NCI-H187 treated with DMSO at 0.1 percent for 48 hours (cell line): ENCODE data around the gene CCDC183.
A peak's percentile ranks its signal among the peaks of the same experiment; 100 is the strongest.
"Not testable (repeated sequence)": the region's sequence is repeated elsewhere in the genome, so short reads cannot be mapped to it uniquely, and the experiment has no call there.

Experiments used
- DNase-seq: peaks from one replicate; lab custom pipeline; 2025; lab: John Stamatoyannopoulos, UW

CCDC183 gene

DNA sequence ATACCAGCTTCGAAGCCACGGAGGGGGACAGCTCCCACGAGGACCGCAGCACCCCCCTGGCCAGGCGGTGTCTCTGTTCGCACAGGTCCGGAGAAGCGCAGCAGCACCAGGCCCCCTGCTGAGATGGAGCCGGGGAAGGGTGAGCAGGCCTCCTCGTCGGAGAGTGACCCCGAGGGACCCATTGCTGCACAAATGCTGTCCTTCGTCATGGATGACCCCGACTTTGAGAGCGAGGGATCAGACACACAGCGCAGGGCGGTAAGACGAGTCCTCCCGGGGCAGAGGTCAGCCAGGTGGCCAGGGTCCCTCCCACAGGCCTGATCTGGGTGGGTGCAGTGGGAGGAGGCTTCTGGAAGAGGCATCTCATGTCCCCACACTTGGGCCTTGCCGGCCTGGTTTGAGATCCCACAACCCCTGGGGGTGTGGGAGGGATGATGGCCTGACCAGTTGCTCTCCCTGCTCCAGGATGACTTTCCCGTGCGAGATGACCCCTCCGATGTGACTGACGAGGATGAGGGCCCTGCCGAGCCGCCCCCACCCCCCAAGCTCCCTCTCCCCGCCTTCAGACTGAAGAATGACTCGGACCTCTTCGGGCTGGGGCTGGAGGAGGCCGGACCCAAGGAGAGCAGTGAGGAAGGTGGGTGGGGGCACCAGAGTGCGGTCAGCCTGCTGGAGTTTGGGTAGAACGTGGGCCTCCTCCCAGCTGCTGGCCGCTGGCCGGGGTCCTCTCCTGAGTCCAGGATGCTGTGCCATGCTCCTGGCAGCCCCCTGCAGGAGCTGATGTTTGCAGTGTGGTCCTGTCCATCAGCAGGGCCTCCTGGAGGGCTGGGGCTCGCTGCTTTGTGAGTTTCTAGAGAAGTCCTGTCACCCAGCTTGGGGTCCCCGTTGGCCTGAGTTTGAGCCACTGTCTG lies 43.3 kb downstream of the CCDC183 start:
- DNase-seq, result no peak

DNA sequence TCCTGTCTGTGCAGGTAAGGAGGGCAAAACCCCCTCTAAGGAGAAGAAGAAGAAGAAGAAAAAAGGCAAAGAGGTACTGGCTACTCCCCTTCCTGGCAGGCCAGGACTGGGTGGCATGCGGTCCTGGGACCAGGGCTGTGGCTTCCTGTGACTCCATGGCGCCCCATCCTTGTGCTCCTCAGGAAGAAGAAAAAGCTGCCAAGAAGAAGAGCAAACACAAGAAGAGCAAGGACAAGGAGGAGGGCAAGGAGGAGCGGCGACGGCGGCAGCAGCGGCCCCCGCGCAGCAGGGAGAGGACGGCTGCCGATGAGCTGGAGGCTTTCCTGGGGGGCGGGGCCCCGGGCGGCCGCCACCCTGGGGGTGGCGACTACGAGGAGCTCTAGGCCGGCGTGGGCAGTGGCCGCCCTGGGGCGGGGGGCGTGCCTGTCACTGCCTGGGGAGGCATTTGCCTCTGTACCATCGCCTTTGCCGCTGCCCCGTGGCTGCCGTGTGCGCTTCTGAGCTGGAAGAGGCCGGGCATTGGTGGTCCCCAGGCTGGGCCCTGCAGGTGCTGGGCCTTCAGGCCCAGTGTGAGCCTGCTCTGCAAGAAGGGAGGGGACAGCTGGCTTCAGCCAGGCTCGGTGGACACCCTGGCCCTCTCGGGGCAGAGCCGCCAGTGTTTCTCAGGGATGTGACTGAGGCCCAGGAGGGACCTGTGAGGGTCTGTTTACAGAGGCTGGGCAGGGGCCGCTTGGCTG lies 44.2 kb downstream of the CCDC183 start:
- DNase-seq, result no peak

DNA sequence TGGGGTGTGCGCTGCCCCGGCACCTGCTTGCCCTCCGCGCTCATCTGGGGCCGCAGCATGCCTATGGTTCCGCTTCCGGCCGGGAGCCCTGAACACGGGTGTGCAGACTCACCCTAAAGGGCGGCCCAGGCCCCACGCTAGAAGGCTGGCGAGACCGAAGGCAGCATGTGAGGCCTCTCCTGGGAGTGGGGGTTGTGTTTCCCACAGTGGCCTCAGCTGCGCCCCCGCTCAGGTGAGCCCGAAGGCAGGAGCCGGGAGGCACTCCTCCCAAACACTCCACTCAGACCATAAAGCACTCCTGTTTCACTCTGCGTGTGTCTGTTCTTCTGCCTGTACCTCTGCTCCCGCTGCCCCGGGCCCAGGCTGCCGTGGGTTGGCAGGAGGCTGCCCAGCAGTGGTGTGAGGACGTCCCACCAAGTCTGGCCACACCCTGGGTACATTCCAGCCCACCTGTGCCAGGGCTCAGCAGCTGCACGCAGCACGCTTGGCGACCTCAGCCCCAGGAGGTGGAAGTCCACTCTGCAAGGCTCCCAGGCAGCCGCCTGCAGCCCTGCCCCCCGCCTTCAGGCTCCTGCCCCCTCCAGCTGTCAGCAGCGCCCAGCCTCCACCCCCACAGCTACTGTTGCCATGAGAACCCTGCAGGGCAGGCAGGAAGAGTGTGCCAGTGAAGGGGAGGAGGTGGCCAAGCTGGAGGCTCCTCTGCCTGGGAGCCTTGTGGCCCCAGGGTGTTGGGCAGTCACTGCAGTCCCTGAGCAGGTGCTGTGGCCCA lies 44.9 kb downstream of the CCDC183 start:
- no peak for DNase-seq

DNA sequence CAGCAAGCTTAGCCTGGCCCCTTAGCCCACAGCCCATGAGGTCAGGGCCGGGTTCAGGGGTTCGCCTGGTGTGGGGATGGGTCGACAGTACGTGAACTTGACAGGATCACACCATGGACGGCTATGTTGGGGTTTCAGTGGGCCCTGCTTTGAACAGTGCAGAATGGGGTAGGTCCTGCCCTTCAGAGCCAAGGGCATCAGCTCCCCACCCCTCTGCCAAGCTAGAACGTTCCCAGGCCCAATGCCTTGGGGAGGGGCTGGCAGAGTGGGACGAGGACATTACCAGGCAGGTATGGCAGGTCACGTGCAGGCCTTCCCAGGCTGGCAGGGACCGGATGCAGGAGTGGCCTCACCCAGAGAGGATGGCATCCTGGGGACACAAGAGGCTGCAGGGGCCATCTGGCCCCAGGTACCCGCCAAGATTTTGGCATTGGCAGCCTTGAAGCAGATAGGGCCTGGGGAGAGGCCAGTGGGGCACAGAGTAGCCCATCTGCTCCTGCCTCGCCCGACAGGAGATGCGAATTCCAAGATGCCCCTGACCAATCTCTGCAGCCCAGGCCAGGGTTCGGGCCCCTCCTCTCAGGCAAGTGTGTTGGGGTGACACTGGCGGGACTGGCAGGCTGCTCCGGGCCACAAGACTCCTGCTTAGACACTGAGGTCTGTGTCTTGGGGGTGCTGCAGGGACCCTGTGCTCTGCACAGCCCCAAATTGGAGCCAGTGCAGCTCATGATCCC lies 45.7 kb downstream of the CCDC183 start:
- DNase-seq, result not testable (repeated sequence)

DNA sequence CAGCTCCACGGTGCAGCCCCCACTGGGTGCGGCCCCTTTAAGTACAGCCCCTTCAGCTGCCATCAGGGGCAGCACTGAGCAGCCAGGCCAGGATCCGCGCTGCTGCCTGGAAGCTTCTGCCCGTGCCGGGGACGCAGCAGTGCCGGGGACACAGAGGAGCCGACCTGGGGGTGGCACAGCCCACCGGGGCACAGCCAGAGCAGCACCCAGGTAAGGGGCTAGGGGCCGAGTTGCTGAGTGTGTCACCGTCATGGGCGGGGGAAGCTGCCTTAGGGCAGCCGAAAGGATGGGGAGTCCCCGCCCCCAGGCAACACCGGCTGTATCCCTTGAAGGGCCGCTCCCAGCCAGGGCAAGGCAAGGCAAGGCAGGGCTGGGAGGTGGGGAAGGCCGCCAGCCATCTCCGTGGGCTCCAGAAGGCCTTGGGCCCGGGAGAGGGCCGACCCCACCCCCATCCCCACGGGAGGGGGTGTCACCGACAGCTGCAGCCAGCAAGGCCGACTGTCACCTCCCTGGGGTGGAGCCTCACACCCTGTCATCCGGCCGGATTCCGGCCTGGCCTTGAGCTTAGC lies 46.3 kb downstream of the CCDC183 start, which contains the start of gene AJM1:
TSS of gene AJM1 (plus strand) at position 99 of the 569 bp plus-strand sequence. CDS start 1,937 bp downstream, outside the sequence.
- DNase-seq, result not testable (repeated sequence)

DNA sequence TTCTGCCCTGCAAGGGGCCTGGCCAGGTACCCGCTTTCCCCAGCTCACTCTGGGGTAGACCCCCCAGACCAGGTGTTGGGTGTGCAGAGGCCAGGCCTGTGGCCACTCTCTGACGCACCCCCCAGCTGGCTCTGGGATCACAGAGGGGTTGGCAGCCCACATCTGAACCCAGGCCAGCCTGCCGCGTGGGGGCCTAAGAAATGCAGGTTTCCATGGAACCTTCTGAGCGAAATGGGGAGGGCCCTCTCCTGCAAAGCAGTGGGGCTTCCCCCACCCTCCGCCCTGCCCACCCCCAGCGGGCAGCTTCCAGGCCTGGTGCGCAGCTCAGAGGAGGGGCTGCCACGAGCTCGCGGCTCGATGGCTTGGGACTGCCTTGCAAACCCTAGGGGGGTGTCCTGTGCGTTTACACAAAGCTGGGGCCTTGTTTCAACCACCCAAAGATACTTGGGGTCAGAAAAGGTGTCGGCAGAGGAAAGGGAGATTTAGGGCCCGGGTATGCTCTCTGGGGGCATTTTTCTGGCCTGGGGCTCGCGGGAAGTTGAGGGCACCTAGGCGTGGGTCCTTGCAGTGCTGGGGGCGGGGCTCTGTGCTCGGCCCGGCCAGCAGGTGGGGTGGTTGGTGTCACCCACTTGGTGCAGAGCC lies 47.1 kb downstream of the CCDC183 start:
- not testable (repeated sequence) for DNase-seq

DNA sequence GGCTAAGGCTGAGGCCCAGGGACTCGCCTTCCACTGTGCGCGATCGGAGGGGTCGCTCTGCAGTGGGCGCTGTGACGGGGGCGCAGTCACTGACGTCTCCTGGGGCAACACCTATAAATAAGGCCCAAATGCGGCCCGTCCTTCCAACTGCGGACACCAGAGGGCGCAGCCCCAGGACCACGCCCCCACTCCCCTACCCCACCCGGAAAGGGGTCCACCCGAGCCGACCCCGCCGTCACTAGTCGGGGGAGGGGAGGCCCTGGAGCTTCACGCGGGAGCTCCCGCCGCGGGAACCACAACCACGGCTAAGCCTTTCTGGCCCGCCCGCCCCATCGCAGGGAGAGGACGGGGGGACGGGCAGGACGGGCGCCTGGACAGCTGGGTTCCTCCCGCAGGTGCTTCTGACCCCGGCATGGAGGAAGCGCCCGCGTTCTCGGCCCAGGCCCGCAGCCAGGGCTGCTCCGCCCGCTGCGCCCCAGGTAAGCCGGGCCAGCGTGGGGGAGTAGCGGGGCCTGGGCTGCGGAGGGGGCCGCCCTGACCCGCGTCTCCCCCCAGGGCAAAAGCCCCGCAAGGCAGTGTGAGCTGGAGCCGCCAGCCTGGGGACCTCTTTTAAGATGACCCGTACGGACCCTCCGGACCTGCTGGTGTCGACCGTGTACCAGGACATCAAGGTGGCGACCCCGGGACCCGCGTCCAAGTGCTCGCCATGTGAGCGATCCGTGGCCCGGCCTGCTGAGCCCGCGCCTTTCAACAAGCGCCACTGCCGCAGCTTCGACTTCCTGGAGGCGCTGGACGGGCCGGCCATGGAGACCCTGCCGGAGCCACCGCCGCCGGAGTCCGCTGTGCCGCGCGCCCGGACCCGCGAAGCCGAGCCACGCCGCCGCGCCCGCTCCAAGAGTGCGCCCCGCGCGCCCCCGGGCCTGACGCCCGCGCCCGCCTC lies 47.9 kb downstream of the CCDC183 start:
- DNase-seq, result not testable (repeated sequence)

DNA sequence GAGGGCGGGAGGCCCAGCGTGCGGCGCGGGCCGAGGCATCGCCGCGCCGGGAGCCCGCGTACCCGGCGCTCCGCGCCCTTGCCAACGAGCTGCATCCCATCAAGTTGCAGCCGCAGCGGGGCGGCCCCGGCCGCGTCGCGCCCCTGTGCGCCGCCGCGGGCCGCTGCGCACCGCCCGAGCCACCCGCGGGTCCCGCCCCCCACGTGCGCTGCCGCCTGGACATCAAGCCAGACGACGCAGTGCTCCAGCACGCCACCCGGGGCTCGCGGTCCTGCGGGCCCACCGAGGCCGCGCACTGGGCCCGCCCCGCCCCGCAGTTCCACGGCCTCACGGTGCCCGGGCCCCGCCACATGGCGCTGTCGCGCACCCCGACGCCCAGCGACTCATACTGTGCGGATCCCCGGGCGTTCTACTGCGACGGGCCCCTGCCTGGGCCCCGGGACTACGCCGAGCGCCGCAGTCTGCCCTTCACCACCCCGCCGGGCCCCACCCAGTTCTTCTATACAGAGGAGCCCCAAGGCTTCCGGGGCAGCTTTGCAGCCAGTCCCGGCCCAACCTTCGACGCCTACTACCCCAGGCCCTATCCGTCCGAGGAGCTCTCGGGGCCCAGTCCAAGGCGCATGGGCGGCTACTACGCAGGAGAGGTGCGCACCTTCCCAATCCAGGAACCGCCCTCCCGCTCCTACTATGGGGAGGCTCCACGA lies 48.8 kb downstream of the CCDC183 start:
- DNase-seq, result no peak

DNA sequence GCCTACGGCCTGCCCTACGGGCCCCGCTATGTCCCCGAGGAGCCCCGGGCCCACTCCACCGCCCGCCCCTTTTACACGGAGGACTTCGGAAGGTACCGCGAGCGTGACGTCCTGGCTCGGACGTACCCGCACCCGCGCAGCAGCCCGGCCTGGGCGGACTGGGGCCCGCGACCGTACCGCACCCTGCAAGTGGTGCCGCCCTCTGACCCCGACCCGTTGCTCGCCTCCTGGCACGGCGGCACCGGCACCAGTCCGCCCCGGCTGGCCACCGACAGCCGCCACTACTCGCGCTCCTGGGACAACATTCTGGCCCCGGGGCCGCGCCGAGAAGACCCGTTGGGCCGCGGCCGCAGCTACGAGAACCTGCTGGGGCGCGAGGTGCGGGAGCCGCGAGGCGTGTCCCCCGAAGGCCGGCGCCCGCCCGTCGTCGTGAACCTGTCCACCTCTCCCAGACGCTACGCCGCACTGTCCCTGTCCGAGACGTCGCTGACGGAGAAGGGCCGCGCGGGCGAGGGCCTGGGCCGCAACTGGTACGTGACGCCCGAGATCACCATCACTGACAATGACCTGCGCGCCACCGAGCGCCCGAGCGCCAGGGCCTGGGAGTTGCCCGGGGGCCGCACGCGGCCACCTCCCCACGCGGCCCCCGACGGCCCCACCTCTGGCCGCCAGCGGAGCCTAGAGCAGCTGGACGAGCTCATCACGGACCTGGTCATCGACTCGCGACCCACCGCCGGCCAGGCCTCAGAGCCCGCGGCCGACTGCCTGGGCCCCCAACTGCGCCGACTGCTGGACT lies 49.5 kb downstream of the CCDC183 start:
- DNase-seq, result no peak

DNA sequence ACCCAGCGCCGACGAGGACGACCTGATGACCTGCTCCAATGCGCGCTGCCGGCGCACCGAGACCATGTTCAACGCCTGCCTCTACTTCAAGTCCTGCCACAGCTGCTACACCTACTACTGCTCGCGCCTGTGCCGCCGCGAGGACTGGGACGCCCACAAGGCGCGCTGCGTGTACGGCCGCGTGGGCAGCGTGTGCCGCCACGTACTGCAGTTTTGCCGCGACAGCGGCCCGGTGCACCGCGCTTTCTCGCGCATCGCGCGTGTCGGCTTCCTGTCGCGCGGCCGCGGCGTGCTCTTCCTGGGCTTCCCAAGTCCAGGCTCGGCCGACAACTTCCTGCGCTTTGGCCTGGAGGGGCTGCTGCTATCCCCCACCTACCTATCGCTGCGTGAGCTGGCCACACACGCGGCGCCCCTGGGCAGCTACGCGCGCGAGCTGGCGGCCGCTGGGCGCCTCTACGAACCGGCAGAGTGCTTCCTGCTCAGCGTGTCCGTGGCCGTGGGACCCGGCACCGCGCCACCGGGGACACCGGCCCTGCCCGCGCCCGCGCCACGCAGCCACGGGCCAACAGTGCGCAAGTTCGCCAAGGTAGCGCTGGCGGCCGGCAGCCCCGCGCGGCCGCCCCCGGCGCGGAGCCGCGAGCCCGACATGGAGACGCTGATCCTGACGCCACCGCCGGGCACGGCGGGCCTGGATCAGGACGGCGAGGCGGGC lies 50.4 kb downstream of the CCDC183 start:
- no peak for DNase-seq

DNA sequence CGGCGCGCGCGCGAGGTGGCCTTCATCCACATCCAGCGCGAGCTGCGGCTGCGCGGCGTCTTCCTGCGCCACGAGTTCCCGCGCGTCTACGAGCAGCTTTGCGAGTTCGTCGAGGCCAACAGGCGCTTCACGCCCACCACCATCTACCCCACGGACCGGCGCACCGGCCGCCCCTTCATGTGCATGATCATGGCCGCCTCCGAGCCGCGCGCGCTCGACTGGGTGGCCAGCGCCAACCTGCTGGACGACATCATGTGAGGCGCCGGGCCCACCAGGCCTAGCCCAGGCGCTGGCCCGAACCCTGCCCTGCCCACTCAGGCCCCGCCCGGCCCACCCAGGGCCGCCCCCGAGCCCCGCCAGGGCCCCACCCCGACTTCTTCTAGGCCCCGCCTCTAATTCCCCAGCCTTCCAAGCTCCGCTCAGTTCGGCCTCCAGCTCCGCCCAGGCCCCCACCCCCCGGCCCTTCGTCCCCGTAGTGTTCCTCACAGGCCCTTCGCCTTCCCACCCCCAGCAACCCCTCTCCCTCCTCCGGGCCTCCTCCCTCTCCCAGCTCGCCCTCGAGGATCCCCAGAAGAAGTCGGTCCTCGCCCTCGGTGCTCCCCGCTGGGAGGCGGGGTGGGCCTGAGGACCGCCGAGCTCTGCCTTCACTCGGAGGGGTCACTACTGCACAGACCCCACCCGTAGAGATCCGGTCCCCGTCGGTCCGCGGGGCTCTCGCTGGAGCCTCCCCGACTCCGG lies 51.1 kb downstream of the CCDC183 start:
- no peak for DNase-seq

DNA sequence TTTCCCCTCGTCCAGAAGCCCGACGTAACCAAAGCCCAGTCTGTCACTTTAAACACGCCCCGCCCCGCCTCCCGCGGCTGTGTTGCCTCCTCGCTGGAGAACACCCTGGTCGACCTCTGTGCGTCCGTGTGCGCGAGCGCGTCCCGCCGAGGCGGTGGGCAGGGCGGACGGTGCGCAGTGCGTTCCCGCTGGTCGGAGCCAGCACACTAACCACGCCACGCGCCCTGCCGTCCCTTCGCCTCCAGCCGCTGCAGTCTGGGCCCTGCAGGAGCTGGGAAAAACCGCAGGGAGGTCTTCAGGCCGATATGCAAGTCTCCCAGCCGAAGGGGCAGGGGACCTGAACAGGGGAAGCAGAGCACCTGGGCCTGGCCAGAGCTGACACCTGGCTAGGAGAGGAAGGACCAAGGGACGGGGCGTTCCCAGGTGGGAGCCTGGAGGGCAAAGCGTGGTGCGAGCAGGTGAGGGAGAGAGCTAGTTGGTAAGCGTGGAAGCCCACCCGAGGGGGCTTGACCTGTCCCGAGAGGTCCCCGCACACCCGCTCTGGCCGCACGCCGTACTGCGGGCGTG lies 51.8 kb downstream of the CCDC183 start:
- DNase-seq, result no peak

DNA sequence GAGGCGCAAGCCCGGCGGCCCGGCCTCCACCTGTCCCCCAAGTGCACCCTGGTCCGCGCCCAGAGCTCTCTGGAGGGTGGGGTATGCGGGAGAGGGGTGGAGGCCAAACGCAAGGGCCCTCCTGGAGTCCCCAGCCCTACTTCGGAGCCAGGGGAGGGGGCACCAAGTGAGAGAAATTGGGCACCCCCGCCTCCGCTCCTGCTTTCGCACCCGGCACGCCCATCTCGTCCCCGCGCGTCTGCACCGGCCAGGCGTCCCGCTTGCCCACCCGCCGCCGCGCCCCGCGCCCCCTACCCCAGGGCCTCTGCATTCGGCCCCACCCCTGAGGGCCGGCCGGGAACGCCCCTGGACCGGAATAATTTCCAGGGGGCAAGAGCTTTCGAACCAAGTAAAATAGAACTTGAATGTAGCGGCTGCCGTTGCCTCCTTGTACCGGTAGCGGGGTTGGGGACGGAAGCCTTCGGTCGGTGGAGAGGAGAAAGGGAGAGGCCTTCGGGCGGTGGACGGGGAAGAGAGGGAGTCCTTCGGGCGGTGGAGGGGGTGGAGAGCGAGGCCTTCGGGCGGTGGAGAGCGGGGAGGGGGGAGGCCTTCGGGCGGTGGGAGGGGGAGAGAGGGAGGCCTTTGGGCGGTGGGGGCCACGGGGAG lies 52.4 kb downstream of the CCDC183 start:
- DNase-seq, result no peak

DNA sequence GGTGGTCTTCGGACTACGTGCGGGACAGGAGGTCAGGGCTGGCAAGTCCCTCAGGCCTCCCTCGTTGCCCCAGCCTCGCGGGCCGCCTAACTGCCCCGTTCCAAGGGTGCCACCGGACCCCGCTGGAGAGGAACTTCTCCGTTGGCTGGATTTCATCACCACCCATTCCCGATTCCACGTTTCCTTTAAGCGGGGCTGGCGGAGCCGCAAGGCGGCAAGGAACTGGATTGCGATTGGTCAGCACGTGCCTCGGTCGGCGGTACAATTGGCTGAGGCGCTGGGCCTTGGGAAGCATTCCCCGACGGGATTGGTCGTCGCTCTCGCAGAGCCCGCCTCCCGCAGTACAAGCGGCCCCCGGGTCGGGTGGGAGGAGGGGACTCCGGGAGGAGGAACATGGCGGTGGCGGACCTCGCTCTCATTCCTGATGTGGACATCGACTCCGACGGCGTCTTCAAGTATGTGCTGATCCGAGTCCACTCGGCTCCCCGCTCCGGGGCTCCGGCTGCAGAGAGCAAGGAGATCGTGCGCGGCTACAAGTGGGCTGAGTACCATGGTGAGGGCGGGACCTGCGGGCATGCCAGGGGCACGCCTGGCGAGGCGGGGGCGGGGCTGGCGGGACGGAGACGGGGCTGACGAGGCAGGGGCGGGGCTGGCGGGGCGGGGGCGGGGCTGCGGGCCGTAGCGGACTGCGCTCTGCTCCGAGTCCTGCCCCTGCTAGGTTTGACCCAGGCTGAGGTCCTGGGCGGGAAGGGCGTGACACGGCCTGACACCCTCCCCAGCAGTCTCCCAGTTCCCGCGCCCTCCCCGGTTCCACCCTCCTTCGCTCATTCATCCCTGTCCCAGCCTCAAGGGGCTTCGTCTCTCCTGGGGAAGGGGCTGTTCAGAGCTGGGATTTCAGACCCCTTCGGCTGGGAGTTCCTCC lies 53.2 kb downstream of the CCDC183 start, which contains the start of gene PHPT1:
TSS of gene PHPT1 (plus strand) at position 372 of the 922 bp plus-strand sequence. CDS start at position 394, 22 bp downstream.
- DNase-seq, result peak; percentile 86
